GM18507 (cell line): Measurements from ENCODE around the gene DAW1.
"Not testable (repeated sequence)": the region's sequence is repeated elsewhere in the genome, so short reads cannot be mapped to it uniquely, and the experiment has no call there.

Experiments
- DNase-seq: peaks from one replicate; pipeline ENCODE4 v3.0.0; 2011; ENCODE audit warnings: low read depth; ENCODE audit not compliant: insufficient read length; ENCODE audit errors: extremely low spot score
- FAIRE-seq: peaks from 2 replicates; lab custom pipeline; 2011; peaks lifted over from hg19 to GRCh38; lab: Jason Lieb, UNC

DAW1 gene, protein sequence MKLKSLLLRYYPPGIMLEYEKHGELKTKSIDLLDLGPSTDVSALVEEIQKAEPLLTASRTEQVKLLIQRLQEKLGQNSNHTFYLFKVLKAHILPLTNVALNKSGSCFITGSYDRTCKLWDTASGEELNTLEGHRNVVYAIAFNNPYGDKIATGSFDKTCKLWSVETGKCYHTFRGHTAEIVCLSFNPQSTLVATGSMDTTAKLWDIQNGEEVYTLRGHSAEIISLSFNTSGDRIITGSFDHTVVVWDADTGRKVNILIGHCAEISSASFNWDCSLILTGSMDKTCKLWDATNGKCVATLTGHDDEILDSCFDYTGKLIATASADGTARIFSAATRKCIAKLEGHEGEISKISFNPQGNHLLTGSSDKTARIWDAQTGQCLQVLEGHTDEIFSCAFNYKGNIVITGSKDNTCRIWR

DNA sequence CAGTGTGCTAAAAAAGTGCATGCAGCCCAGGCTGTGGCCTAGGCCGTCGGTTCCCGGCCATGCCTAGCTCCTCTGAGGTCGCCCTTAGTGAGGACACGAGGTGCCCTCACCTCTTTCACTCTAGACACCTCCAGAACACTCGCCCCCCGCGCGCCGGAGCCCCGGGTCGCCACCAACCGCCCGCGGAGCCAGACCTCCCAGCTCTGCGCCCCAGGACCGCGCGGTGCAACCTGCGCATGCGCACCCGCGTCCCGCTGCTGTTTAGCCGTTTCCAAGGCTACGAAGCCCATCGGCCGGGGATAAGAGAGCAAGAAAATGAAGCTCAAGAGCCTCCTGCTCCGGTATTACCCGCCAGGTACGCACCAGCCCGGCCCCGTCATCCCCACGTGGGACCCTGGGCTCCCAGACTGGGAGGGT lies at the start of gene DAW1:
Gene DAW1, plus strand, starts transcription at position 257 of the 417 bp plus-strand sequence. Its CDS starts 59 bp downstream, at position 316.
- FAIRE-seq, result no peak
- no peak for DNase-seq

DNA sequence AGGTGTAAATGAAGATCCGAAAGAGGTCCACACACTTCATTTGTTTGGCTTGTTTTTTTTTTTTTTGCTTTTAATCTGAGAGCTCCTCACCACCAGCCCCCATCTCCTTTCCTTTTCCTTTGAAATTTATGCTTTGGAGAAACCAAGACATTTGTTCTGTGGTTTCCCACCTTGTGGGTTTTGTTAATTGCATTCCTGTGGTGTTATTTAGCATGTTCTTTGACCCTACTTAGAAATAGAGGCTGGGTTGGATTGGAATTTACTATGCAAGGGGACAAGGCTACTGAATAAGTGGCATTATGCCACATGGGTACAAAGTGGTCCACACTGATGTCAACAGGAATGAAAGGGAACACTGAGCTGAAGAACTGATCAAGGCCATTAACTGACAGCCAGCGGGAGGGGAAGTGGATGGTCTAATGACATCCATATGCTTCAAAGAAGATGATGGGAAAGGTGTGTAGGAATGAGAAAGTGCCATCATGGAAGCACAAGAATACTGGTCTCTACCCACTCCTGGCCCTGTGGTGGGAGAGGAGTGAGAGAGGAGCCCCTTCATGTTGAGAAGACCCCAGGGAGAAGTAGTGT lies 48.9 kb upstream of the DAW1 start:
- DNase-seq (no peak), FAIRE-seq (no peak)

DNA sequence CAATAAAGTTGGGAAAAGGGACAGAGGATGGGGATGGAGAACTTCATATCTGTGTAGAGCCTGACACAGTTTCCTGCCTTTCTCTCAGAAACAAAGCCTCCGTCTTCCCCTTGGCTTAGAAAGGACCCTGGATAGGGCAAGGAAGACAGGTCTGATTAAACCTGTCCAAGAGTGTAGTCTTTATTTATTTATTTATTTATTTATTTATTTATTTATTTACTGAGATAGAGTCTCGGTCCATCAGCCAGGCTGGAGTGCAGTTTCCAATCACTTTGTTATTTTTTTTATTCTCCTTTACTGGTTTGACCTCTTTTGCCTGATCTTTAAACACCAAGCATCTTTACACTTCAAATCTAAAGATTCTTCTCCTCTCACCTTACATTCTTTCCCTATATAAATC lies 47.5 kb upstream of the DAW1 start:
- DNase-seq, result no peak
- FAIRE-seq, result no peak

DNA sequence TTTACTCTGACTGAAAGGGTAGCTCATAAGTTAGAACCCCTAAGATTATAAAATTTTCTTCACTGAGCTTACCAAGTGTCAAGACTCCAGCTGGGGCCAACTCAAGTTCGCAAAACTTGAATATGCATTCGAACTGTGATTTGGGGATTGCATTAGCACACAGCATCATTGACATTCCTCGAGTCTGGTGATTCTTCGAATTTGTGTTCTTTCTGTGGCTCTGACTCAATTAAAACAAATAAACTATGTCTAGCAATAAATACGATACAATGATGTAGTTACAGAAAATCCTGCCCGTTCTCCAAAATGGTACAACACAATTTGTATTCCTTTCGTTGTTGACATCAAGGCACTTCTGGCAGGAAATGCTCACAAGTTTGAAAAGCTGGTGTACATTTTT lies 46.7 kb upstream of the DAW1 start:
- FAIRE-seq, result no peak

DNA sequence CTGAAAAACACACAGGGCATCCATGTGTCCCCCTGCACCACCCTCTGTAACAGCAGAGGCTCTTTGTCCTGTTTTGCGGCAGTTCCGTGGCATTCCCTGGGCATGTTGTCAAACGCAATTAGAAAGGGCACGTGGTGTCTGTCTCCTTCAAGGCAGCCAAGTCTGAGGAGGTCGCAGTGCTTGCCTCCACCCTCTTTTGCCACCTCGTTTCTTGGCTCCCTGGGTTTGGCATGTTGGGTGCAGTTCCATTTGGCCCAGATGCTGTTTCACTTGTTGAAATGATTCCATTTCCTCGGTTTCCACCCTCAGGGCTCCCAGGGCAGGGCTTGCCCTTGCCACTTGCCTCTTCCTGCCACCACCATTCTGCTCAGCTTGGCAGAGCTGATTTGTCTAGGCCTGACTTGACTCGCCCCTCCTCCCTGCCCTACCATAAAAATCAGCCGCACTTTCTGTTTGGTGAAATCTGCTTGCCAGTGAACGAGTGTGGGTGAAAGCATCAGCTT lies 45.4 kb upstream of the DAW1 start:
- FAIRE-seq, result no peak
- DNase-seq, result no peak

More for the DNA sequence above, 46.7 kb upstream of the DAW1 start:
- no peak for DNase-seq

DNA sequence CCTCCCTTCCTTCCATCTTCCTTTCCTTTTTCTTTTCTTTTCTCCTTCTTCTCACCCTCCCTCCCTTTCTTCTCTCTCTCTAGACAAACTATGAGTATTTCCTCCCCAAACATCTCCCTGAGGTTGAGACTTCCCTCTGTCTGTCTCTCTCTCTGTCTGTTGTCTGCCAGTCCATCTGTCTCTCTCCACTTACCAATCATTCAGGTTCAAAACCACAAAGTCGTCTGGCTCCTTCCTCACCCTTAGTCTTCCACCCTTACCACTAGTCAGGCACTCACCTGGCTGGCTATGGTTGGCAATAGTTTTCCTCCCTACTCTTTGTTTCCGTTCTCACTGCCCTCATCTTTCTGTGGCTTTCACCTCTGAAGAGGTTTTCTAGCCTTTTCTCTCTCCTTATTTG lies 44.9 kb upstream of the DAW1 start:
- no peak for DNase-seq
- FAIRE-seq, result no peak

DNA sequence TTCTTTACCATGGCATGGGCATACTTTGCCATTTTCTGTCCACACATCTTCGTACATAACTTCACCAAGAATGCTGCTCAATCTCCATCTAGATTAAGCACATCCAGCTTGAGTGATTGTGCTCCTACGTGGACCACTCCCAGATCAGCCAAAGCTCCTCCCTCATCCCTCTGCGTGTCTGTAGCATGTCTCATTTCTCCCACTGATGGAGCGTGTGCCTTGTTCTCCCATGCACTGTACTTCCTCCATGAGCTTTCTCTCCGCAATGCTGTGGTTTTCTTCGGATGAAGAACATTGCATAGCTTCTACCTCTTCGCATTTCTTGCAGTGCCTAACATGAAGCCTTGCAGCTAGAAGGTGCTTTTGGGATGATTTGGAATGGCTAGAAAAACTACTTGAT lies 44.3 kb upstream of the DAW1 start:
- no peak for FAIRE-seq
- DNase-seq, result no peak

DNA sequence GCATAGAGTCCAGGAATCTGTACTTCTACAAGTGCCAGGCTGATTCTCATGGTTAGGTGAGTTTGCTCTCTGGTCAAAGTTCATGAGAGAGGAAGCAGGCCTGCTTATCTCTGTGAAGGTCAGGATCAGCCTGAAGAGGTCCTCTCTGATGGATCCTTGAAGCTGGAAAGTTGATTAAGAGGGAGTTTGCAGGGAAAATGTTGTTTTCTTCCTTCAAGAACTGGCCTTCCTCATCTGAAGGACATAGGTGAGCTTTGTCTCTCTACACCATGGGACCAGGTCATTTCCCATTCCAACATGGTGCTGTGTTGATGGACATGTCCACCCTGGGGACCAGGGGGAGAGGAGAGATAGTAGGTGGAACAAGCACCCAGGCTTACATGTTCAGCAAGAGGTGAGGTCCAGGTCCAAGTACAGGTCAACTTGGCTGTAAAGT lies 42.9 kb upstream of the DAW1 start:
- FAIRE-seq, result no peak
- DNase-seq, result no peak

DNA sequence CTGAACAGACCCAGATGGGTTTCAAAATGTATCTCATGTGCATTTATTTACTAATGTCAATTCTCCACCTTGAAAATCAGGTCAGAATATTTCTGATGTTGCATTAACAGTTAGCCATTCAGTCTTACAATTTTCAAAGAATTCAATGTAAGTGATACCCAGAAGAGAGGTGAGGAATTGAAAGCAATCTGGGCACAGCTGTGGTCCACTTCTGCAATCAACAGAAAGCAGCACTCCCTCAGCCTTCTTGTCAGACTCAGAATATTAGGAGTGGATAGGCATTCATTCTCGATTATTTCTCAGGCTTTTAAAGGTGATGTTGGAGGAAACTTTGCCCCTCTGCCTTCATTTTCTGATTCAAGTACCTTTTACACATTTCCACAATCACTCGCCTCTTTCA lies 42.1 kb upstream of the DAW1 start:
- FAIRE-seq (no peak), DNase-seq (no peak)

DNA sequence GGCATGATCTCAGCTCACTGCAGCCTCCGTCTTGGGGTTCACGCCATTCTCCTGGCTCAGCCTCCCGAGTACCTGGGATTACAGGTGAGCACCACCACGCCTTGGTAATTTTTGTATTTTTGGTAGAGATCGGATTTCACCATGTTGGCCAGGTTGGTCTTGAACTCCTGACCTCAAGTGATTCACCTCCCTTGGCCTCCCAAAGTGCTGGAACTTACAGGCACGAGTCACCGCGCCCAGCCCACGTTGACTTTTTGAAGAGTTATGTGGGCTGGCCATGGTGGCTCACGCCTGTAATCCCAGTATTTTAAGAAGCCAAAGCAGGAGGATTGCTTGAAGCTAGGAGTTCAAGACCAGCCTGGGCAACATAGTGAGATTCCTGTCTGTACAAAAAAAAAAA lies 37.0 kb upstream of the DAW1 start:
- no peak for DNase-seq
- FAIRE-seq, result no peak

DNA sequence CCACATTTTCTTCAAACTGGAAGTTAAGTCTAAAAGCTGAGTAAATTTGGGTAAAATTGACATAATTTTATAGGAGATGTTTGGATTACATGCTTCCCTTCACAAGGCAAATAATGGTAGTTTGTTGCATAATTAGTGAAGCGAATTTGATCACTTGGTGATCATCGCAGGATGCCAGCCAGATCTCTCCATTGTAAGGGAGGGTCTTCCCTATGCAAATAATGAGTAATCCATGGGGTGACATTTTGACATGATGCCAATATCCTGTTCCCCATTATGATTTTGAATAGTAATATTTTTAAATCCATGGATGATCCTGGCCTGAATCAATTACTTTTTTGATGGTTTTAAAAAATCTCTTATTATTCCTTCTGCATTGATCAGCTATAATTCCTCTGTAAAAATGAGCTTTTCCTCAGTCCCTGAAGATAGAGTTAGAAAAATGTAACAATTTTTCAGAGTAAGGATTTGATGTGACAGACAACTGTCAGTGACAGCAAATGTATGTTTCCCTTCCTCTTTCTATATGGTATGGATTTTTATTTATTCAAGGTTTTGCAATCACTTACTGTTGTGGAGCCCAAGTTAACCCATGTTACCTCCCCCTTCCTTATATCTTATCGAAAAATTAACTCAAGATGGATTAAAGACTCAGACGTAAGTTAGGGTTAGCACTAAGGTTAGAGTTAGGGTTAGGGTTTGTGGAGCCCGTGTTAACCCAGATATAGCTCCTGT lies 36.3 kb upstream of the DAW1 start:
- DNase-seq (no peak), FAIRE-seq (no peak)

DNA sequence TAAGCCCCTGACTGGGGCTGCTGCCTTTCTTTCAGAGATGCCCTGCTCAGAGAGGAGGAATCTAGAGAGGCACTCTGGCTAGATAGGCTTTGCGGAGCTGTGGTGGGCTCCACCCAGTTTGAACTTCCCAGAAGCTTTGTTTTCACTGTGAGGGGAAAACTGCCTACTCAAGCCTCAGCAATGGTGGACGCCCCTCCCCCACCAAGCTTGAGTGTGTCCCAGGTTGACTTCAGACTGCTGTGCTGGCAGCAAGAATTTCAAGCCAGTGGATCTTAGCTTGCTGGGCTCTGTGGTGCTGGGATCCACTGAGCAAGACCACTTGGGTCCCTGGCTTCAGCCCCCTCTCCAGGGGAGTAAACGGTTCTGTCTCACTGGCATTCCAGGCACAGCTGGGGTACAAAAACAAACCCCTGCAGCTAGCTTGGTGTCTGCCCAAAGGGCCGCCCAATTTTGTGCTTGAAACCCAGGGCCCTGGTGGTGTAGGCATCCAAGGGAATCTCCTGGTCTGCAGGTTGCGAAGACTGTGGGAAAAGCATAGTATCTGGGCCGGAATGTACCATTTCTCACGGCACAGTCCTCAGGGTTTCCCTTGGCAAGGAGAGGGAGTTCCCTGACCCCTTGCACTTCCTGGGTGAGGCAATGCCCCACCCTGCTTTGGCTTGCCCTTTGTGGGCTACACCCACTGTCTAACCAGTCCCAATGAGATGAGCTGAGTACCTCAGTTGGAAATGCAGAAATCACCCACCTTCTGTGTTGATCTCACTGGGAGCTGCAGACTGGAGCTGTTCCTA lies 31.9 kb upstream of the DAW1 start:
- not testable (repeated sequence) for FAIRE-seq

DNA sequence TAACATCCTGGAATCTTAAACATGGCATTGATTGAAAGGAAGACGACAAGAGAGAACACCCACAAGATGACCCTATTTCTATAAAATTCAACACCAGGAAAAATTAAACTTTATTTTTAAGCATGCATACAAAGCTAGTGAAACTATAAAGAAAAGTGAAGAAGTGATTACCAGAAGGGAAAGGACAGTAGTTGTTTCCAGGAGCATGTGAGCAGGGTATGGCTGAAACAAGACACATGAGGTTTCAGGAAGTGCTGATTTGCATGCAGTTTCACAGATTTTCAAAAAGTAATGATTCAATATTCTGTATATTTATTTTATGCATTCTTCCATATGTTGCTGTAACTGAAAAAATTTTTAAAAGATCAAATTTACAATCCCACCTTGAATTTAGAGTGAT lies 24.6 kb upstream of the DAW1 start:
- peak; percentile 67 for FAIRE-seq

More for the DNA sequence above, 31.9 kb upstream of the DAW1 start:
- not testable (repeated sequence) for DNase-seq

DNA sequence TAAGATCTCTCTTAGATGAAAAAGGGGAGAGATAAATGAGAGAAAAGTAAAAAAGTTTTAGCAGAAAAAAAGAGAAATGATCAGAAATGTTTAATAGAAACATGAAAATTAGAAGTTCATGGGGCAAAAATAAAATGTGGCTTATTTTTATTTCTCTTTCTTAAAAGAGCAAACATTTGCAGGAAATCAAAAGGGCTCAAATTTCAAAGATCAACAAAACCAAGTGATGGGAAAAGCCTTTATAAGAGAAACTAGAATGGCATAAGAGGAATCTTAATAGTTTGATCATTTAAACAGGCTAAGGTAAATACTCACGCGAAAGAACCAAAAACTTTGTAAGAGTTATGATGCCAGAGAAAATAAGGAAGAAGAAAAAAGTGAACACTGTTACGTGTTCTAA lies 23.3 kb upstream of the DAW1 start:
- FAIRE-seq (peak; percentile 15), DNase-seq (no peak)

More for the DNA sequence above, 24.6 kb upstream of the DAW1 start:
- no peak for DNase-seq

DNA sequence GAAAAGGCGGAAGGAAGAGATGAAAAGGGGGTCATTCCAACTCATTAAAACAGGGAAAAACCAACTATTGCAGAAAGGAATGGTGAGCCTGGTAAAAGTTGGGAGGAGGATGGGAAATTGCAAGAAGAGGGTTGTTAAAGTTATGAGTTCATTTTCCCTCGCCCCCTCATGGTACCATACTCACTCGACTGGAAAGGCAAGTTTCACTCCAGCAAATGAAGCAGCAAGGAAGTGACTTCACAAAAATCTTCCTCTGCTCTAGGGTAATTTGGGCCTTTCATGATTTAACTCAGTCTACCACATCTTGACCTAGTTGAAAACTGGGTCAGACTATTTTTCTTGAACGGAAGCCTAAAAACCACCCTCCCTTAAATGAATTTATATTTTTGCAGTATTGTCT lies 22.8 kb upstream of the DAW1 start:
- FAIRE-seq (peak; percentile 73), DNase-seq (no peak)

DNA sequence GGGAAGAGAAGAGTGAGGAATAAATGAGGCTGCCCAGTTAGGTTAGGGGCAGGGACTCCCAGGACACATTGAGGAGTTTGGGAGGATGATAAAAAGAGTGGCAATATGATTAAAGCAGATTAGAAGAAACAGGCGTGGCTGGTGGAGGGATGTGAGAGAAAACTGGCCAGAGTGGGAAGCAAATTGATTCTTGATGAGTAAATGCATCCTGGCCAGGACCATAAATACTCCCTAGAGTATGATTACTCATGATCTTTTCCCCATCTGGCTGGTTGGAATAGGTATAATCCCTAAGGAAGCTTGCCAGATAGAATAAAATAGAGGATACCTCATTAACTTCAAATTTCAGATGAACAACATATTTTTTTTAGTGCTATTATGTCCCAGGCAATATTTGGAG lies 21.5 kb upstream of the DAW1 start:
- DNase-seq (no peak), FAIRE-seq (no peak)

DNA sequence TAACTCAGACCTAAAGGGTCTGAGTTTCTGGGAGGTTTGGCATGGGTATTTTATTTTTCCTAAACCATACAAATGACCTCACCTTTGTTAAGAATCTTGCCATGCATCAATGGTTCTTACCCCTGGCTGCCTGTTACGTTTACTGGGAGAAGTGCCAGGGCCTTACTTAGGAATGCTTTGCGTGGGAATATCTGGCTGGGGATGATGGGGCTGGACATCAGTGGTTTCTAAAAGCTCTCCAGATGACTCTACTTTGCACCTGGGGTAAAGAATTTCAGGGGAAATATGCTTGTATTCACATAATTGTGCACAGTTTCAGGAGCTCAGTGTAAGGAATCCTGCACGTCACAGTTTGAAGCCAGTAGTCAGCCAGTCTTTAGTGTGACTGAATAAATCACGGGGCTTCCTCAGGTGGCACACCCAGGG lies 18.2 kb upstream of the DAW1 start:
- DNase-seq (no peak), FAIRE-seq (no peak)

DNA sequence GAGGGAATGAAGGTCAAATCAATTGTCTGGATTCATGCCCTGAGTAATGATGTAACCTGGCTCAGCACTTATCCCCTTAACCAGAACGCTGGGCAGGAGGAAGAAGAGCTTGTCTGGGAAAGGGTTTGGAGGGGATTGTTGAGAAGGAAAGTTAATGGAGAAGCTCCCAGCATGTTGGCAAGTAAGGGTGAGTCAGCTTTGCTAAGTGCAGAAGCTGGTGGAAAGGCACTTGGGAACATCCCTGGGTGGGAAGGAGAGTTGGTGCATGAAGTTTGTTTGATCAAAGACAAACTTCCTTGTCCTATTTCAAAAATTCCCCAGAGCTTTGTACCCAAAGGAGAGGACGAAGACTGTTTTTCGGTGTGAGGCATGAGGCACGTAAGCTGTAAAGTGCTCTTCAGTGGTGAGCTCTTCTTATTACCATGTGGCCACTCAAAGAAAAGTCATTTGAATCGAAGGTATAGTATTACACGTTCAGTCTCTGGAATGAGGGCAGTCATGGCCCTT lies 17.6 kb upstream of the DAW1 start:
- no peak for FAIRE-seq
- DNase-seq, result no peak

DNA sequence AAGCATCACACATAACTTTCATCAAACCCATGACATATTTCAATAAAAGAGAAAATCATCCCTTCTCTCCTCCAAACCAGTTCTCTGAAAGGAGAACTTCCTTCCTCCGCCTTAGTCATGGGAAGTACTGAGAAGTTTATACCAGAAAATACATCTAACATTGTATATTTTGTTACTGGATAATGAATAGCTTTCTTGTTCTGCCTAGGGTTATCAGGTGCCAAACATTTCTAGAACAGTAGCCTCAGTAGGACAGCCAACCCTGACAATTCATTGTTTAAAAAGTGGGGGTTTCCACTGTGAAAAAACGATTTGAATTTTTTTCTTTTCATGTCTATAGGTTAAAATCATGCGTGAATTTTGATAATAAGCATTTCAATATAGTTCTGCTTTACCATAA lies 16.0 kb upstream of the DAW1 start:
- no peak for FAIRE-seq

More for the DNA sequence above, 16.0 kb upstream of the DAW1 start:
- DNase-seq, result no peak
